Parathyroid adenoma (tissue), 2 donors: ENCODE measurements around the gene FLNB.

Experiments
- H2AFZ ChIP-seq: fragments of 300-600 bp; sonication (generic); one replicate; pipeline ENCODE4 v1.7.0; 2017; ENCODE audit warnings: antibody characterized with exemption, mild to moderate bottlenecking
- H3K27ac ChIP-seq: fragments of 300-600 bp; sonication (generic); one replicate; pipeline ENCODE4 v1.7.0; 2017
- H3K27me3 ChIP-seq: fragments of 300-600 bp; sonication (generic); one replicate; pipeline ENCODE4 v1.7.0; 2017; ENCODE audit warnings: low read length; ENCODE audit not compliant: control insufficient read depth, insufficient read depth
- H3K36me3 ChIP-seq: fragments of 300-600 bp; sonication (generic); one replicate; pipeline ENCODE4 v1.7.0; 2017; ENCODE audit warnings: low read length; ENCODE audit not compliant: control insufficient read depth, insufficient read depth
- H3K4me1 ChIP-seq: fragments of 300-600 bp; sonication (generic); one replicate; pipeline ENCODE4 v1.7.0; 2017; ENCODE audit warnings: control low read depth
- H3K4me2 ChIP-seq: fragments of 300-600 bp; sonication (generic); one replicate; pipeline ENCODE4 v1.7.0; 2017; ENCODE audit warnings: low read length
- H3K4me3 ChIP-seq: fragments of 300-600 bp; sonication (generic); one replicate; pipeline ENCODE4 v1.7.0; 2017; ENCODE audit warnings: low read depth, low read length
- H3K79me2 ChIP-seq: fragments of 300-600 bp; sonication (generic); one replicate; pipeline ENCODE4 v1.7.0; 2017; ENCODE audit warnings: control low read depth
- H3K9ac ChIP-seq: fragments of 300-600 bp; sonication (generic); one replicate; pipeline ENCODE4 v1.7.0; 2017; ENCODE audit warnings: mild to moderate bottlenecking
- H3K9me3 ChIP-seq: fragments of 300-600 bp; sonication (generic); one replicate; pipeline ENCODE4 v1.7.0; 2017; ENCODE audit warnings: low read length; ENCODE audit not compliant: control insufficient read depth
- TF ChIP-seq, protein P1 (sequence below): fragments of 300-600 bp; sonication (generic); IDR thresholded peaks from one replicate; pipeline ENCODE4 v1.7.0; 2017; ENCODE audit warnings: antibody characterized with exemption, mild to moderate bottlenecking
- donor health status: primary hyperparathyroidism.

FLNB gene

DNA sequence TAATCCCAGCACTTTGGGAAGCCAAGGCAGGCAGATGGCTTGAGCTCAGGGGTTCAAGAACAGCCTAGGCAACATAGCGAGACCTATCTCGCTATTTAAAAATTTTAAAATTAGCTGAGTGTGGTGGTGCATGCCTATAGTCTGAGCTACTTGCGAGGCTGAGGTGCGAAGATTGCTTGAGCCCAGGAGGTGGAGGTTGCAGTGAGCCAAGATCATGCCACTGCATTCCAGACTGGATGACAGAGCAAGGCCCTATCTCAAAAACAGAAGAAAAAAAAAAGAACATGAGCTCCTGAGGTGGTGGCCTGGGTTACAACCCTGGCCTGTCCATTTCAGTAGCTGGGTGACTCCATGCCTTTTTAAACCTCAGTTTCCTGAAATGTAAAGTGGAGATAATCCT lies 195.3 kb downstream of the FLNB start:
- Histone ChIP-seq H3K9me3 (no peaks in the 10 kb centered on the region), H3K79me2 (no peaks in the 10 kb centered on the region), H3K36me3 (no peaks in the 10 kb centered on the region), H3K4me1 (no peaks in the 10 kb centered on the region), H3K4me3 (no peak overlapping the region), H3K27me3 (no peaks in the 10 kb centered on the region), H3K27ac (no peak overlapping the region), H2AFZ (no peak overlapping the region), H3K9ac (no peak overlapping the region), H3K4me2 (no peak overlapping the region)
- TF ChIP-seq, protein P1, sequence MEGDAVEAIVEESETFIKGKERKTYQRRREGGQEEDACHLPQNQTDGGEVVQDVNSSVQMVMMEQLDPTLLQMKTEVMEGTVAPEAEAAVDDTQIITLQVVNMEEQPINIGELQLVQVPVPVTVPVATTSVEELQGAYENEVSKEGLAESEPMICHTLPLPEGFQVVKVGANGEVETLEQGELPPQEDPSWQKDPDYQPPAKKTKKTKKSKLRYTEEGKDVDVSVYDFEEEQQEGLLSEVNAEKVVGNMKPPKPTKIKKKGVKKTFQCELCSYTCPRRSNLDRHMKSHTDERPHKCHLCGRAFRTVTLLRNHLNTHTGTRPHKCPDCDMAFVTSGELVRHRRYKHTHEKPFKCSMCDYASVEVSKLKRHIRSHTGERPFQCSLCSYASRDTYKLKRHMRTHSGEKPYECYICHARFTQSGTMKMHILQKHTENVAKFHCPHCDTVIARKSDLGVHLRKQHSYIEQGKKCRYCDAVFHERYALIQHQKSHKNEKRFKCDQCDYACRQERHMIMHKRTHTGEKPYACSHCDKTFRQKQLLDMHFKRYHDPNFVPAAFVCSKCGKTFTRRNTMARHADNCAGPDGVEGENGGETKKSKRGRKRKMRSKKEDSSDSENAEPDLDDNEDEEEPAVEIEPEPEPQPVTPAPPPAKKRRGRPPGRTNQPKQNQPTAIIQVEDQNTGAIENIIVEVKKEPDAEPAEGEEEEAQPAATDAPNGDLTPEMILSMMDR, result no peak

DNA sequence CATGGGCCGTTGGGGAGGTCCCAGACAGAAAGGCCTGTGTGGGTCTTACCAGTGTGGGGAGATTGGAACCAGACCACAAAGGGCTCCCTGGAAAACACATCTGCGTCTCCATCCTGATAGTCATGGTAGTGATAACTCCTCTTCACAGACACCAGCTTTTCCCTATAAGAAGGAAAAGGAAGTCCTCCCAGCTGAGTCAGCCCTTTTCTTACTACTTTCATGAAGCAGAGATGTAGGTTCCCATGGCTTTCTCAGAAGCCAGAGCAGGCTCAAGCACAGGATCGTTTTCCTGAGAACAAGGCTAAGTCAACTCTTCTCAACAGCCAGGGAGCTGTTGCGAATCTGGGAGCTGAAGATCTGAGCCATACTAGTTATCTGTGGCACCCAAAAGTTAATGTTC lies 196.5 kb downstream of the FLNB start:
- no peaks in the 10 kb centered on the region for H3K36me3 ChIP-seq
- no peaks in the 10 kb centered on the region for H3K4me1 ChIP-seq
- no peaks in the 10 kb centered on the region for H3K9me3 ChIP-seq
- H3K9ac ChIP-seq, result no peak overlapping the region
- H2AFZ ChIP-seq, result no peak overlapping the region
- H3K4me3 ChIP-seq, result no peak overlapping the region
- no peaks in the 10 kb centered on the region for H3K27me3 ChIP-seq
- no peak overlapping the region for H3K27ac ChIP-seq
- TF ChIP-seq, protein P1, result no peak
- no peak overlapping the region for H3K4me2 ChIP-seq
- H3K79me2 ChIP-seq, result no peaks in the 10 kb centered on the region

DNA sequence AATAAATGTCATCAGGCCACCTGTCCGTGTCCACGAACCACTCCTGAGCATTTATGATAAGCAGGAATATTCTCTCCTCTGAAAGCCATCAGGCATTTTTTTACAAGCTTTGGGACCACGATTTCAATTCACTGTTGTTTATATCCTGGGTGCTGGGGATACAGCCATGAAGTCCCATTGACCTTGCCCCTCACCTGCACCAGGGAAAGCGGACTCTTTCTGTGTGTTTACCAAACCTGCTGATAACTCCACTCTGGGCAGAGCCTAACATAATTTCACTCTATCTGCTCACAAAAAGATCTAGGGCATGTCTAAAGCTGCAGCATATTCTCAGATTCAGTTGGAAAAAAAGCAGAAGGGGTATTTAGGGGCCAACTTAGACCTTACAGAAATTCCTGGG lies 197.8 kb downstream of the FLNB start:
- Histone ChIP-seq H3K4me2 (no peak overlapping the region), H2AFZ (no peak overlapping the region), H3K27me3 (no peaks in the 10 kb centered on the region), H3K79me2 (no peaks in the 10 kb centered on the region), H3K4me1 (no peaks in the 10 kb centered on the region), H3K4me3 (no peak overlapping the region), H3K27ac (no peak overlapping the region), H3K9me3 (no peaks in the 10 kb centered on the region), H3K9ac (no peak overlapping the region), H3K36me3 (no peaks in the 10 kb centered on the region)
- TF ChIP-seq, protein P1, result no peak

DNA sequence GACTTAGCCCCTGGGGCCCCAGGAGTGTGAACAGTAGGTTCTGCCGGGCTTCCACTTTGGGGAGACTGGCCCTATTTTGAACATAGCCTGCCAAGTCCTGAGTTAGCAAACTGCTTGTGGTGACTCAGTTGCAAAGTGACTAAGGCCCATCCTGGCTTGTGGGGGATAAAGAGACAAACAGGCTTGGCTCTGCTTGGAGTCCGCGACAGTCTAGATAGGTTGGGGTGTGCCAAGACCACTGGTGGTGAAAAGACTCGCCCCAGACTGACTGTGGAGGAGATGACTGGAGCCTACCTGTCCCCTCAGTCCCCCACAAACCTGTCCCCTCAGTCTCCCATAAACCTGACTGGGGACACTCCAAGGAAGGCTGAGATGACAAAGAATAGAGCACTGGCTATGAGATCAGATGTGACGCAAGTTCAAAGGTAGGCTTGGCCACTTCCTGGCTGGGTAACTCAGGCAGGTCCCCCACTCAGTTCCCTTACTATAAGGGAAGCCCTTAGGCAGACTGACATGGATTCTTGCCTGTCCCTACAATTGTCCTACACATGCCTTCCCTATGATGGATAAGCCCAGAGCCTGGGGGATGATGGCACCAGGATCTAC lies 198.3 kb downstream of the FLNB start:
- H3K4me1 ChIP-seq, result no peaks in the 10 kb centered on the region
- no peak overlapping the region for H3K27ac ChIP-seq

DNA sequence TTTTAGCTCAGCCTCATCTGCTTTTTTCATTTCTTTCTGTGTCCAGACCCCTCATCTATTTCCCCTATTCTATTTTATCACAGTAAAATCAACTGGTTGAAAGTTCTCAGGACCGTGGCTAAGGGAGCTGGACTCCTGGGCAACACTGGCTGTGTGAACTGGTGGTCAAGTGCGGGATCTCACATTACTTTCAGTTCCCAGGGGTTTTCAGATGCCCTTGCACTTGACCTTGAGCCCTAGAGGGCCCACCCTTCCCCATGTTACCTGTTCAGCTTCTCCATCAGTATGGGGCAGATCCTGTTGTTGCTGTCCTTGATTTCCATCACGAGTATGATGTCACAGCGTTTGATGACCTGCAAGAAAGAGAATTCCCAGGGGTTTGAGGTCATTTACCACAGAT lies 199.7 kb downstream of the FLNB start:
- no peaks in the 10 kb centered on the region for H3K79me2 ChIP-seq
- TF ChIP-seq, protein P1, result no peak
- H3K9me3 ChIP-seq, result no peaks in the 10 kb centered on the region
- H3K4me1 ChIP-seq, result no peaks in the 10 kb centered on the region
- H3K4me2 ChIP-seq, result no peak overlapping the region
- no peak overlapping the region for H3K9ac ChIP-seq
- H3K36me3 ChIP-seq, result no peaks in the 10 kb centered on the region
- no peaks in the 10 kb centered on the region for H3K27me3 ChIP-seq
- H2AFZ ChIP-seq, result no peak overlapping the region
- H3K27ac ChIP-seq, result no peak overlapping the region
- no peak overlapping the region for H3K4me3 ChIP-seq

More for the DNA sequence above, 198.3 kb downstream of the FLNB start:
- H3K4me3 ChIP-seq, result no peak overlapping the region
- no peaks in the 10 kb centered on the region for H3K27me3 ChIP-seq
- TF ChIP-seq, protein P1, result no peak
- no peaks in the 10 kb centered on the region for H3K79me2 ChIP-seq
- no peak overlapping the region for H3K4me2 ChIP-seq
- H2AFZ ChIP-seq, result no peak overlapping the region
- H3K9ac ChIP-seq, result no peak overlapping the region
- H3K9me3 ChIP-seq, result no peaks in the 10 kb centered on the region
- H3K36me3 ChIP-seq, result no peaks in the 10 kb centered on the region
